Measurements from ENCODE around the gene MAGI2. TPM values are rescaled to one million over a fixed set of nuclear protein-coding genes. Genes with fewer than 3 reads are reported as not detected.

MAGI2 gene
- total and polyA plus RNA-seq, 2 of the 13 experiments (the other 11 are each of a cell fraction or from before 2014, with no cell fraction given): 1.5 to 3.8 TPM

DNA sequence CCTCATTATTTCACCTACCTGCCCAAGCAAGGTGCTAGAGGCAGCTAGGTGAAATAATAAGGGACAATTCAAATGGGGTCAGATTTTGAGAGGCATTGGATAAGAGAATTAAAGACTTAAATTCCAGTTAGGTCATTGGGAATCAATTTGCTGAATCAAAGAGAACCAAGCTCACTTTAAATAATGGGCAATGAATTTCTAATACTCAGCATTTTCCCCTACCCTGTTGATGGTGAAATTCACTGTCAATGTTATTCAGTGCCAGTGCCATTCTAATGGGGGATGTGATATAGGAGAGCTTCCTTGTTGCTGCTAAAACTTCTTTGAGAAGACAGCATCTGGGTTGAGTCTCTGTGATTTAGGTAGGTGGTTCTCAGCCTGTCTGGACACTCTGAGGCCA is 1145.6 kb downstream of the MAGI2 start:
- Histone ChIP-seq H2AFZ (ENCODE audit: low read length) (no peak overlapping the region), H4K20me1 (ENCODE audit: insufficient read depth, low read length) (no peaks in the 10 kb centered on the region), H3K27ac (ENCODE audit: extremely low read length, insufficient read depth, low read length) (no peak overlapping the region), H3K4me1 (ENCODE audit: insufficient read depth, low read length) (no peaks in the 10 kb centered on the region), H3K79me2 (ENCODE audit: insufficient read depth, low read length) (no peaks in the 10 kb centered on the region), H3K36me3 (replicated peaks in 1 of 2; ENCODE audit: control insufficient read depth in 1 of 2, insufficient read depth in 2 of 2, low read length in 2 of 2) (no peaks in the 10 kb centered on the region), H3K27me3 (ENCODE audit: control insufficient read depth in 1 of 2, insufficient read depth in 2 of 2, low read length in 2 of 2) (no peaks in the 10 kb centered on the region), H3K4me2 (ENCODE audit: low read depth, low read length) (no peak overlapping the region), H3K4me3 (replicated peaks in 1 of 3; ENCODE audit: insufficient read depth in 1 of 3, low read depth in 2 of 3, low read length in 3 of 3) (no peak overlapping the region), H3K9ac (ENCODE audit: insufficient read depth, low read depth, low read length) (no peak overlapping the region), H3K9me3 (ENCODE audit: low read length) (no peaks in the 10 kb centered on the region)
- FAIRE-seq (no peak), ATAC-seq (no peak), DNase-seq (ENCODE audit: low spot score) (no peak)
- in situ Hi-C loops (cut with HindIII; ENCODE audit: extremely low pct_ligation_motif_present, low pct_unique_long_range_greater_than_20kb): no loop called here
- intact Hi-C loops (cut with micrococcal nuclease; ENCODE audit: unreplicated experiment): no loop called here
- TF ChIP-seq RBM22 (optimal IDR thresholded peaks at IDR 0.05; ENCODE audit: low read length) (no peak), JUNB (CRISPR knock-in tag; IDR thresholded peaks at IDR 0.05; ENCODE audit: borderline replicate concordance) (no peak), MAFK (conservative IDR thresholded peaks at IDR 0.05 in 1 of 2, IDR thresholded peaks at IDR 0.05 in 1 of 2; ENCODE audit: low read length in 2 of 2) (peak; percentile 62 to 68; a peak in 3 of 4 replicates), ZNF180 (CRISPR knock-in tag; IDR thresholded peaks at IDR 0.05; ENCODE audit: borderline replicate concordance, low read depth) (no peak), MAFF (IDR thresholded peaks at IDR 0.05; ENCODE audit: low read depth, low read length) (peak; percentile 65), ZNF75D (CRISPR knock-in tag; IDR thresholded peaks at IDR 0.05; ENCODE audit: borderline replicate concordance) (no peak), ATRX (CRISPR knock-in tag; IDR thresholded peaks at IDR 0.05; ENCODE audit: borderline replicate concordance) (no peak)
- ChIA-PET POLR2A (no interaction called here), CTCF (ENCODE audit: low intra/inter-chr PET ratio, low total read pairs) (no interaction called here)
- BruUV-seq (replicated peaks): no TSS peak

- H3K4me3 ChIP-seq (replicated peaks in 1 of 3; ENCODE audit: insufficient read depth in 1 of 3, low read depth in 2 of 3, low read length in 3 of 3): no peak overlapping the region
- no peak for ATAC-seq
- H4K20me1 ChIP-seq (ENCODE audit: insufficient read depth, low read length): no peaks in the 10 kb centered on the region
- BruUV-seq (replicated peaks): no TSS peak
- H3K36me3 ChIP-seq (replicated peaks in 1 of 2; ENCODE audit: control insufficient read depth in 1 of 2, insufficient read depth in 2 of 2, low read length in 2 of 2): no peaks in the 10 kb centered on the region
- no peaks in the 10 kb centered on the region for H3K9me3 ChIP-seq (ENCODE audit: low read length)
- TF ChIP-seq ZNF776 (CRISPR knock-in tag; IDR thresholded peaks at IDR 0.05) (no peak), MAFK (conservative IDR thresholded peaks at IDR 0.05 in 1 of 2, IDR thresholded peaks at IDR 0.05 in 1 of 2; ENCODE audit: low read length in 2 of 2) (peak; percentile 84 to 96), MAFF (IDR thresholded peaks at IDR 0.05; ENCODE audit: low read depth, low read length) (peak; percentile 93)
- no peaks in the 10 kb centered on the region for H3K27me3 ChIP-seq (ENCODE audit: control insufficient read depth in 1 of 2, insufficient read depth in 2 of 2, low read length in 2 of 2)
- no peak overlapping the region for H3K4me2 ChIP-seq (ENCODE audit: low read depth, low read length)
- no peak for DNase-seq (ENCODE audit: low spot score)
- CTCF ChIA-PET (ENCODE audit: low intra/inter-chr PET ratio, low total read pairs): no interaction called here
- intact Hi-C loops (cut with micrococcal nuclease; ENCODE audit: unreplicated experiment): no loop called here
- POLR2A ChIA-PET: no interaction called here
- whole genome bisulfite sequencing (ENCODE audit: low lambda C conversion rate): 95% methylated on average over 1 of the region's 1 CpG
- H3K79me2 ChIP-seq (ENCODE audit: insufficient read depth, low read length): no peaks in the 10 kb centered on the region
- H3K9ac ChIP-seq (ENCODE audit: insufficient read depth, low read depth, low read length): no peak overlapping the region
- in situ Hi-C loops (cut with HindIII; ENCODE audit: extremely low pct_ligation_motif_present, low pct_unique_long_range_greater_than_20kb): no loop called here
- no peaks in the 10 kb centered on the region for H3K4me1 ChIP-seq (ENCODE audit: insufficient read depth, low read length)
- FAIRE-seq: no peak
- no peak overlapping the region for H2AFZ ChIP-seq (ENCODE audit: low read length)
- H3K27ac ChIP-seq (ENCODE audit: extremely low read length, insufficient read depth, low read length): no peak overlapping the region
Measured at GRCh38 chr7:78306634-78307033, 1146.8 kb downstream of the MAGI2 start.
